ENCODE results near the gene DIS3L2.

- TF ChIP-seq, protein P1, sequence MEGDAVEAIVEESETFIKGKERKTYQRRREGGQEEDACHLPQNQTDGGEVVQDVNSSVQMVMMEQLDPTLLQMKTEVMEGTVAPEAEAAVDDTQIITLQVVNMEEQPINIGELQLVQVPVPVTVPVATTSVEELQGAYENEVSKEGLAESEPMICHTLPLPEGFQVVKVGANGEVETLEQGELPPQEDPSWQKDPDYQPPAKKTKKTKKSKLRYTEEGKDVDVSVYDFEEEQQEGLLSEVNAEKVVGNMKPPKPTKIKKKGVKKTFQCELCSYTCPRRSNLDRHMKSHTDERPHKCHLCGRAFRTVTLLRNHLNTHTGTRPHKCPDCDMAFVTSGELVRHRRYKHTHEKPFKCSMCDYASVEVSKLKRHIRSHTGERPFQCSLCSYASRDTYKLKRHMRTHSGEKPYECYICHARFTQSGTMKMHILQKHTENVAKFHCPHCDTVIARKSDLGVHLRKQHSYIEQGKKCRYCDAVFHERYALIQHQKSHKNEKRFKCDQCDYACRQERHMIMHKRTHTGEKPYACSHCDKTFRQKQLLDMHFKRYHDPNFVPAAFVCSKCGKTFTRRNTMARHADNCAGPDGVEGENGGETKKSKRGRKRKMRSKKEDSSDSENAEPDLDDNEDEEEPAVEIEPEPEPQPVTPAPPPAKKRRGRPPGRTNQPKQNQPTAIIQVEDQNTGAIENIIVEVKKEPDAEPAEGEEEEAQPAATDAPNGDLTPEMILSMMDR (IDR thresholded peaks at IDR 0.05), result no peak
- no peak for TF ChIP-seq POLR2AphosphoS5 (IDR thresholded peaks at IDR 0.05)
- no peak for TF ChIP-seq POLR2A (IDR thresholded peaks at IDR 0.05)
- no peak for TF ChIP-seq EP300 (IDR thresholded peaks at IDR 0.05)
These were observed 66.0 kb downstream of the DIS3L2 start for GRCh38 chr2:232027530-232027929.
